Measurements from ENCODE around the gene NFIA.

DNA sequence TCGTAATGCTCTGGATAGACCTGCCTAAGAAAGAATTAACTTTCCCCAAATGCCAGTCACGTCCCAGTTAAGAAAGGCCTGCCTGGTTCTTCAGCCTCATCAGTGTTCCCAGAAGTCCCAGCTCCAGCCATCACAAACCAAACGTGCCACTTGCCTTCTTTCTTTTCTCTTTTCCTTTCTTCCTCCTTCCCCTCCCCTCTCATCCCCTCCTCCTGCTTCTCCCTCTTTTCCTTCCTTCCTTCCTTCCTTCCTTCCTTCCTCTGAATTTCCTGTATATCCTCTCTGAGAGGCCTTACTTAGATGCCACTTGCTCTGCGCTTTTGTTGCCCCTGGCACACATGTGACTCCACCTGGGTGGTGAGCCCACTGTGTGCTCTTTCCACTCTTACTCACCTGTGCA is 228.2 kb downstream of the NFIA start:
- TF ChIP-seq, protein P1, sequence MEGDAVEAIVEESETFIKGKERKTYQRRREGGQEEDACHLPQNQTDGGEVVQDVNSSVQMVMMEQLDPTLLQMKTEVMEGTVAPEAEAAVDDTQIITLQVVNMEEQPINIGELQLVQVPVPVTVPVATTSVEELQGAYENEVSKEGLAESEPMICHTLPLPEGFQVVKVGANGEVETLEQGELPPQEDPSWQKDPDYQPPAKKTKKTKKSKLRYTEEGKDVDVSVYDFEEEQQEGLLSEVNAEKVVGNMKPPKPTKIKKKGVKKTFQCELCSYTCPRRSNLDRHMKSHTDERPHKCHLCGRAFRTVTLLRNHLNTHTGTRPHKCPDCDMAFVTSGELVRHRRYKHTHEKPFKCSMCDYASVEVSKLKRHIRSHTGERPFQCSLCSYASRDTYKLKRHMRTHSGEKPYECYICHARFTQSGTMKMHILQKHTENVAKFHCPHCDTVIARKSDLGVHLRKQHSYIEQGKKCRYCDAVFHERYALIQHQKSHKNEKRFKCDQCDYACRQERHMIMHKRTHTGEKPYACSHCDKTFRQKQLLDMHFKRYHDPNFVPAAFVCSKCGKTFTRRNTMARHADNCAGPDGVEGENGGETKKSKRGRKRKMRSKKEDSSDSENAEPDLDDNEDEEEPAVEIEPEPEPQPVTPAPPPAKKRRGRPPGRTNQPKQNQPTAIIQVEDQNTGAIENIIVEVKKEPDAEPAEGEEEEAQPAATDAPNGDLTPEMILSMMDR (IDR thresholded peaks at IDR 0.05) = no peak
- no peak for TF ChIP-seq POLR2A (IDR thresholded peaks at IDR 0.05; ENCODE audit: low read depth)
- no peak for TF ChIP-seq EP300 (IDR thresholded peaks at IDR 0.05)
- no peak for TF ChIP-seq POLR2AphosphoS5 (IDR thresholded peaks at IDR 0.05)

All from esophagus muscularis mucosa (tissue), 4 donors.